Prostate gland (tissue), 2 donors: ENCODE data around the gene PRKAG3. TPM values are rescaled to one million over a fixed set of nuclear protein-coding genes. Genes with fewer than 3 reads are reported as not detected.

Experiments
- DNase-seq: peaks from one replicate; pipeline ENCODE4 v3.0.0-alpha.2; 2019; ENCODE audit warnings: low spot score
- H3K27ac ChIP-seq, 2 donors: fragments of 200-600 bp; sonication (generic); 2 replicates each; pipeline ENCODE4 v1.5.1; 2017 to 2019
- H3K27me3 ChIP-seq: fragments of 200-600 bp; sonication (generic); replicated peaks from 2 replicates; pipeline ENCODE4 v1.5.1; 2019; ENCODE audit not compliant: insufficient read depth
- H3K36me3 ChIP-seq, 2 donors: fragments of 200-600 bp; sonication (generic); 1 replicate in 1 of 2; 2 replicates in 1 of 2; pipeline versions ENCODE4 v1.5.1 to v1.8.1; 2017 to 2019
- H3K4me1 ChIP-seq: fragments of 200-600 bp; sonication (generic); replicated peaks from 2 replicates; pipeline ENCODE4 v1.5.1; 2019
- H3K4me3 ChIP-seq, 2 donors: fragments of 200-600 bp; sonication (generic); 2 replicates each; pipeline ENCODE4 v1.5.1; 2017 to 2019
- H3K9me3 ChIP-seq: fragments of 200-600 bp; sonication (generic); 2 replicates; pipeline ENCODE4 v1.5.1; 2017
- POLR2A ChIP-seq: fragments of 450-650 bp; IDR thresholded peaks from one replicate; pipeline ENCODE4 v1.6.1; 2016; ENCODE audit warnings: antibody characterized with exemption, mild to moderate bottlenecking
- POLR2AphosphoS5 ChIP-seq: sonication (generic); formaldehyde crosslinking; IDR thresholded peaks from one replicate; pipeline ENCODE4 v1.6.1; 2017; ENCODE audit warnings: antibody characterized with exemption
- WGBS: methylation state at CpG from one replicate; pipeline ENCODE4 v1.1.5; 2018; 5-methylcytosine and 5-hydroxymethylcytosine counted together
- intact Hi-C: fragments of 100-400 bp; cut with DNase I; formaldehyde crosslinking; loops from one replicate; pipeline ENCODE4 v1.14.2; 2022
- total RNA-seq, 2 donors: library from RNA; depleted of rRNA; stranded (reverse); fragments of >200 nt; gene quantifications; one replicate each; pipeline ENCODE4 v1.1.0, GENCODE V29; 2016
- TF ChIP-seq, protein P1 (sequence below), 4 experiments: fragments of 200-600 bp in 2 of 4; fragments of 450-650 bp in 2 of 4; sonication (generic) in 2 of 4; IDR thresholded peaks; 1 replicate in 3 of 4; 2 replicates in 1 of 4; pipeline ENCODE4 v1.5.1; 2016 to 2019; ENCODE audit warnings: antibody characterized with exemption in 4 of 4, mild to moderate bottlenecking in 2 of 4, moderate library complexity in 2 of 4

Gene PRKAG3
- total RNA-seq, 2 donors from 2014 or later = 0.14 TPM; not detected in 1

GRCh38 chr2:218834685-218835084 lies 3.1 kb upstream of the PRKAG3 start:
- Histone ChIP-seq H3K4me3 (no peak overlapping the region), H3K4me1 (no peaks in the 10 kb centered on the region), H3K27me3 (no peaks in the 10 kb centered on the region), H3K9me3 (no peaks in the 10 kb centered on the region), H3K27ac (no peak overlapping the region), H3K36me3 (no peaks in the 10 kb centered on the region)
- TF ChIP-seq POLR2A = no peak
- TF ChIP-seq, protein P1, sequence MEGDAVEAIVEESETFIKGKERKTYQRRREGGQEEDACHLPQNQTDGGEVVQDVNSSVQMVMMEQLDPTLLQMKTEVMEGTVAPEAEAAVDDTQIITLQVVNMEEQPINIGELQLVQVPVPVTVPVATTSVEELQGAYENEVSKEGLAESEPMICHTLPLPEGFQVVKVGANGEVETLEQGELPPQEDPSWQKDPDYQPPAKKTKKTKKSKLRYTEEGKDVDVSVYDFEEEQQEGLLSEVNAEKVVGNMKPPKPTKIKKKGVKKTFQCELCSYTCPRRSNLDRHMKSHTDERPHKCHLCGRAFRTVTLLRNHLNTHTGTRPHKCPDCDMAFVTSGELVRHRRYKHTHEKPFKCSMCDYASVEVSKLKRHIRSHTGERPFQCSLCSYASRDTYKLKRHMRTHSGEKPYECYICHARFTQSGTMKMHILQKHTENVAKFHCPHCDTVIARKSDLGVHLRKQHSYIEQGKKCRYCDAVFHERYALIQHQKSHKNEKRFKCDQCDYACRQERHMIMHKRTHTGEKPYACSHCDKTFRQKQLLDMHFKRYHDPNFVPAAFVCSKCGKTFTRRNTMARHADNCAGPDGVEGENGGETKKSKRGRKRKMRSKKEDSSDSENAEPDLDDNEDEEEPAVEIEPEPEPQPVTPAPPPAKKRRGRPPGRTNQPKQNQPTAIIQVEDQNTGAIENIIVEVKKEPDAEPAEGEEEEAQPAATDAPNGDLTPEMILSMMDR (IDR thresholded peaks at IDR 0.05) = no peak
- no peak for DNase-seq
- WGBS = 44% methylated on average over 4 of the region's 4 CpGs
- intact Hi-C loops = no loop called here

GRCh38 chr2:218833023-218833609 lies 1.5 kb upstream of the PRKAG3 start:
- intact Hi-C loops = no loop called here
- Histone ChIP-seq H3K9me3 (no peaks in the 10 kb centered on the region), H3K27me3 (no peaks in the 10 kb centered on the region), H3K36me3 (no peaks in the 10 kb centered on the region), H3K4me1 (no peaks in the 10 kb centered on the region), H3K4me3 (no peak overlapping the region), H3K27ac (no peak overlapping the region)
- no peak for DNase-seq
- 82% methylated on average over 4 of the region's 4 CpGs for WGBS
- TF ChIP-seq, protein P1 (IDR thresholded peaks at IDR 0.05) = no peak
- TF ChIP-seq POLR2A (no peak), POLR2AphosphoS5 (no peak)

- intact Hi-C loops = no loop called here
- Histone ChIP-seq H3K9me3 (no peaks in the 10 kb centered on the region), H3K36me3 (no peaks in the 10 kb centered on the region), H3K4me1 (no peaks in the 10 kb centered on the region), H3K27ac (no peak overlapping the region), H3K27me3 (no peaks in the 10 kb centered on the region), H3K4me3 (no peak overlapping the region)
- DNase-seq = no peak
- WGBS = 67% methylated on average over 3 of the region's 3 CpGs
- TF ChIP-seq, protein P1 (IDR thresholded peaks at IDR 0.05) = no peak
- TF ChIP-seq POLR2AphosphoS5 = no peak
- no peak for TF ChIP-seq POLR2A
Measured at GRCh38 chr2:218832520-218832919, 917 bp upstream of the PRKAG3 start.

DNA sequence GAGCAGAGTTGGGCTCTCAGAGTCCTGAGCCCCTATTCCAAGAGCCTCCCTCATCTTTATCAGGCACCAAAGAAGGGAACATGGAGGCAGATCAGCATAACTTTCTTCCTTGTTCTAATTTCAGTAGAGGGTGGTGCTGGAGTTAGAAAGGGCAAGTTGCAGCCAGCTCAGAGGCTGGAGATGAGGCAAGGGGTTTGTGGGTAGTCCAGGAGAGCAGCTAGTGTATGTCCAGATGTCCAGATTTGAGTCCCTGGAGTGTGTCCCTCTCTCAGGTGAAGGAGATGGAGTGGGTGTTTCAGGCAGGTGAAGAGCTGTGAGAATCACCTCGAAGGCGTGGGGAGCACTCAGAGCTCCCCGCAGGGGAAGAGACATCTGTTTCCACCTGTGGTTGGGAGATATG lies 478 bp upstream of the PRKAG3 start:
- Histone ChIP-seq H3K27ac (no peak overlapping the region), H3K27me3 (no peaks in the 10 kb centered on the region)
- 94% methylated on average over 3 of the region's 3 CpGs for WGBS

More for the DNA sequence above, 478 bp upstream of the PRKAG3 start:
- intact Hi-C loops = no loop called here
- no peaks in the 10 kb centered on the region for H3K9me3 ChIP-seq
- no peak for DNase-seq
- H3K36me3 ChIP-seq = no peaks in the 10 kb centered on the region
- no peak overlapping the region for H3K4me3 ChIP-seq
- H3K4me1 ChIP-seq = no peaks in the 10 kb centered on the region
- no peak for TF ChIP-seq POLR2A
- TF ChIP-seq, protein P1 (IDR thresholded peaks at IDR 0.05) = no peak
- no peak for TF ChIP-seq POLR2AphosphoS5
